Kasumi-1 (cell line): ENCODE data around the gene ATRNL1.

Experiments used
- DNase-seq, 2 experiments: peaks; one replicate each; lab custom pipeline; 2025; lab: John Stamatoyannopoulos, UW

ATRNL1 gene

GRCh38 chr10:115982076-115982475 is 888.9 kb downstream of the ATRNL1 start:
- no peak for DNase-seq

GRCh38 chr10:115982526-115982925 is 889.4 kb downstream of the ATRNL1 start:
- DNase-seq = no peak

- no peak for DNase-seq
Observed at GRCh38 chr10:115985786-115986185, 892.6 kb downstream of the ATRNL1 start.

- DNase-seq = no peak
Observed at GRCh38 chr10:115988380-115988779, 895.2 kb downstream of the ATRNL1 start.

- DNase-seq = no peak
Observed at GRCh38 chr10:115989621-115990020, 896.5 kb downstream of the ATRNL1 start.

- no peak for DNase-seq
Observed at GRCh38 chr10:115992236-115992986, 899.2 kb downstream of the ATRNL1 start.

GRCh38 chr10:115996031-115996430 is 902.9 kb downstream of the ATRNL1 start:
- DNase-seq = no peak

GRCh38 chr10:115998301-115998700 is 905.1 kb downstream of the ATRNL1 start:
- DNase-seq = no peak
